H1 (cell line): ENCODE data around the gene OTOF. TPM values are rescaled to one million over a fixed set of nuclear protein-coding genes. Genes with fewer than 3 reads are reported as not detected.

Experiments
- POU5F1 ChIP-seq: IDR thresholded peaks from 2 replicates; pipeline ENCODE4 v1.6.1; 2011; ENCODE audit warnings: low read depth, mild to moderate bottlenecking, low read length, moderate library complexity
- TAF7 ChIP-seq: optimal IDR thresholded peaks from 2 replicates; pipeline ENCODE3; 2011; ENCODE audit warnings: low read depth, mild to moderate bottlenecking, inconsistent platforms, low read length, moderate library complexity, borderline replicate concordance
- polyA plus RNA-seq, 7 experiments: library from polyadenylated mRNA; depleted of rRNA in 3 of 7; stranded (reverse) in 5 of 7; unstranded in 2 of 7; fragments of >200 nt in 5 of 7; fragments of 200-250 nt in 2 of 7; gene quantifications; 1 replicate in 5 of 7; 2 replicates in 1 of 7; 4 replicates in 1 of 7; pipeline versions ENCODE4 v1.2.1 to v1.2.3, GENCODE V29; 2011 to 2013; ENCODE audit warnings: missing spikeins in 2 of 7, mixed read lengths in 2 of 7
- total RNA-seq: library from RNA; stranded (reverse); fragmentation: NEBNext Ultra II Directional; extraction: Animal tissue kit (Norgen Biotek cat#: 25700); gene quantifications from 2 replicates; pipeline ENCODE4 v1.2.1, GENCODE V29; 2021

The OTOF gene
- total and polyA plus RNA-seq, 2 of the 8 experiments (the other 6 are each of a cell fraction or from before 2014, with no cell fraction given): 0.06 TPM; not detected in 1

- no peak for TF ChIP-seq TAF7
- TF ChIP-seq POU5F1: no peak
These were observed 32.5 kb upstream of the OTOF start (continued) for GRCh38 chr2:26510344-26510973.
